Effector CD4-positive, alpha-beta T cell (primary cell): ENCODE results near the gene PSMD6.
A peak's percentile ranks its signal among the peaks of the same experiment; 100 is the strongest.

ENCODE experiments used
- DNase-seq: peaks from one replicate; pipeline ENCODE4 v3.0.0-alpha.2; 2020

PSMD6 gene

GRCh38 chr3:63975723-63976122 lies 47.6 kb downstream of the PSMD6 start:
- DNase-seq: no peak

DNA sequence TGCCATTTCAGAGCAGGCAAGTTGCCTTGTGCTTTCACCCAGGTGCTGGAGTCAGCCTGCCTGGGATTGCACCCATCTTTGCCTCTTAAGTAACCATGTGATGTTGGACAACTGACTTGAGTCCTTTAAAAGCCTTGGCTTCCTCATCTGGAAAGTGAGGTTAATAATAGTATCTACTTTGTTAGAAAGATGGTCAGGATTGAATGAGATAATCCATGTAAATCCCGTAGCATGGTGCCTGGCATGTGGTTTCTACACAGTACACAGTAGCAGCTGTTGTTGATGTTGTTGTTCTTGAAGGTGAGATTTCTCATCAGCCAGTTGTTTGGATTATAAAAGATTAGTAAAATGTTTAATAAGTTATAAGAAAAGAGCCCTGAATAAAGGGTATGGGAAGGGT lies 48.8 kb downstream of the PSMD6 start:
- DNase-seq: no peak

DNA sequence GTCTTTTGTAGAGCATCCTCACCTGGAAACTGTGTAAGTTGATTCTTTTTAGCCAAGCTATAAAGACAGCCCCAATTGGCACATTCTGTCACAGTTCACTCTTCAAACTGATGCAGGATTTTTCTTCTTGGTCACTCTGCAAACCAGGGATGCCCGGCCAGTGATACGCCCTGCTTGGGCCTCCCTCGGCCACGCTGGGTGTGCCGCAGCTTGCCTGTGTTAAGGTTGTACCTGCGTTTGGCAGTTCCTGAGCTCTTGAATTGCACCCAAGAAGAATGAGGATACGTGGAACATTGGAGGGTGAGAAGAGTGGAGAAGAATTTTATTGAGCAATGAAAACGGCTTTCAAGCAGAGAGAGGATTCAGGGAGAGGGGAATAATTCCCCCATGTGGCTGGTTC lies 49.9 kb downstream of the PSMD6 start:
- no peak for DNase-seq

DNA sequence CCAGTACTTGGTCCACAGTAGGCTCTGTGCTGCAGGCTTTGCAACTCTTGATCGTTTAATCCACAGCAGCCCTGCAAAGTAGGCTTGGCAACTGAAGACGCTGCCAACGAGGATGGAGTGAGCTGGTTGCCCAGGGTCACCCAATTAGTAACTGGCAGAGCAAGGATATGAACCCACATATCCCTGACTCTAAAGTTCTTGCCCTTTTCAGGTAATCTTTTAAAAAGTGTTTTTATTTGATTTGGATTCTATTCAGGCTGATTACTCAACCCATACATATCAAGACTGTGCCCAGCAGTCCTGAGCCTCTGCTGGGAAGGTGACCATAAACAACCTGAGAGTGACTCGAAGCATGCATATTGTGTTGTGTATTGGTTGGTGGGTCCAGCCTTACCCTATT lies 50.3 kb downstream of the PSMD6 start:
- no peak for DNase-seq

DNA sequence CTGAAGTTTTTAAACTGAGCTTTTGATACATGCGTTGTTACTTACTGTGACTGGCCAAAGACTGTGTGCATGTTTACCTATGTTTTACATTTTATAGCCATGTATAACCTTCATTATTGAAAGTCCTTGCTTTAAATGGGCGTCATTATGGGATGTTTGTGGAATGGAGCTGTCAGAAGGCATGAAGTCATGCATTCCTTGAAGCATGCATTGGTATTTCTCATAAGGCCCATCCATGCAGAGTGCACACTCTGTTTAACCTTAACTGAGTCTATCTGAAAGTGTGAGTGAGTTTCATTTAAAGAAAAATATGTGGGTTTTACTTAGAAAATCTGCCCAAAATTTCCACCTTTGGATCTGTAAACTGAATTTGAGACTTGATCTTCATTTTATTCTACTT lies 51.1 kb downstream of the PSMD6 start:
- no peak for DNase-seq

GRCh38 chr3:63970631-63971475 lies 52.4 kb downstream of the PSMD6 start:
- no peak for DNase-seq

GRCh38 chr3:63969876-63970275 lies 53.4 kb downstream of the PSMD6 start:
- no peak for DNase-seq

- DNase-seq: no peak
Observed at GRCh38 chr3:63968612-63969350, 54.5 kb downstream of the PSMD6 start.

DNA sequence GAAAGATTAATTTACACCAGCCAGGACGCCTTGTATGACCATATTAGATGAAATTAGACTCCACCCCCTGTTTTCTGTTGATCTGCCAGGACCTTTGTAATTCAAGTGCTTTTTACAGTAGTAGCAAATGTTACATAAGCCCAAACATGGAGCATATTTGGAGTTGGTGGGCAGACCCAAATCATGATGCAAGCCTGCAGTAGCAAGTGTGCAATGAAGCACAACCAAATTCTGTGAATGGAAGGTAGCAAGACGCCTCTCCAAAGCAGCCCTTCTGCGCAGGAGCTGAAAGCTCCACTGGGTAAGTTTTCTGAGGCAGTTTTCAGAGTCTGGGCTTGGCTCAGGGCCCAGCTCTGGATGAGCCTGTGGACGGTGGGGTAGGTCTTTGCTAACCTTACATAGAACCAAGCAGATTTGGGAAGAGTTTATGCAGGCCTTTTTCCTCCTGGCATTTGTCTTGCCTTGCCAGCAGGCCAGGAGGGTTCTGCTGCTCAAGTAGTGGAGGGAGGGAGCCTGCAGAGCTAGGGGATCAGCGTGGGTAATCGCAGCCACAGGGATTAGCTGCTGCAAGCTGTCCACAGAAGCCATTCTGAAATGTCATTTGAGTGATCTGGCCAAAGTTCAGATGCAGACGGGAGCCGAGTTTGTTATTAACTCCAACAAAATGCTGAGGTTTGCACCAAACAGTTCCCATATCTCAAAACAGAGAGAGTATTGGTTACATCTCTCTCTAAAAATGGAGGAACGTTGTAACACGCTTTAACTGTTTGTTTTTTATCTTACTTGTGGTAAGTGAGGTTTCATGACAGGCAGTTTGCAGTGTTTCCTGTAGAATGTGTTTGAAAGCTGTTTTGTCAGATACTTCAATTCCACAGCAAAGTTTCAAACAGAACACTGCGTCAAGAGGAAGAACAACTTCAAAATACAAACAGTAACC lies 55.4 kb downstream of the PSMD6 start:
- DNase-seq: peak; percentile 23

GRCh38 chr3:63966871-63967270 lies 56.4 kb downstream of the PSMD6 start:
- no peak for DNase-seq

DNA sequence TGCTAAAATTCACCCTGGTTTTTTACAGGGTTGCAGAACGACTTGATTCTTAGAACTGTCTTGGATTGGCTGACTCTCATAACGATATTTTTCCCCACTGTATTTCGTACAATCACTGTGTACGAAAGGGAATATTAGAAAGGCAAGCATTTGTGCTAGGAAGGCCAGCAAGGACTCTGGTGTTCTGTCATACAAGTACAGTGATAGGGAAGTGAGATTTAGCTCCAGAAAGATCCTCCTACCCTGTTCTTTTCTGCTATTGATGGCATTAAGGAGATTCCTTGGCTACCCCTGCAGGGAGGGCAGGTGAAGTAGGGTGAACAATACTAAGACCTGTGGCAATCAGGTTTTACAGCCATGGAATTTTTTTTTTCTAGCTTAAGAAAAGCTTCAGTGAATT lies 57.3 kb downstream of the PSMD6 start:
- DNase-seq: no peak

DNA sequence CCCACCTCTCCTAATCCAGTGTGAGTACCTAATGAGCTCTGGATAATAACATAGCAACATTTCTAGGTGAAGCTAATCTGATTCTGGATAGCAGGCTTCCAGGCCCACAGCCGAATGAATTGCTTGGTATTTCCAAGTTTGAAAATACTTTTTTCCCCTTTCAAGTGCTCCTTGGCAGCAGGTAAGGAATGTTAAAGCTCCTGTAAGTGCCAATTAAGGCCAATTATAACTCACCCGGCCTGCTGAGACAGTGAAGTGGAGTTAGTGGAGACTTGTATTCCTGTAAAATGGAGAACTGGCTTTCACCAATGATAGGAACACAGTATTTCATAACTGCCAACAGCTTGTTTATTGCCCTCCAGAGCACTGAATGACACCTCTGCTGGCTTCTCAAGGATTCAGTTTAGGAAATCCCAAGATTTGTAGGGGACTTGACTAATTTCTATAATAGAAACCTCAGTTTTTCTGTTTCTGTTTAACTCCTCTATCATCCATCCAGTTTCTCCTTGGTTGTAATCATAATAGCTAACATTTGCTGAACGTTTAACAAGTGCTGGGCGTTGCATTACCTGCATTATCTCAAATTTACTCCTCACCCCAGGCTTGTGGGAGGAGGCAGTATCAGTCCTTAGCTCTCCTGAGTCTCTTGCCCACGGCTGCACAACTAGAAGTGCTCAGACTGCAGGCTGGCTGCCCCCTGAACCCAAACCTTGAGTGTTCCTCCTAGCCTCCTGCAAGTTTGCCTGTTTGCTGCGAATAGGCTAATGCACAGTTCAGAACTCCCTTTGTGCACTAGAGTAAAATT lies 58.4 kb downstream of the PSMD6 start:
- no peak for DNase-seq

GRCh38 chr3:63963496-63963895 lies 59.8 kb downstream of the PSMD6 start:
- DNase-seq: no peak

- no peak for DNase-seq
Observed at GRCh38 chr3:63961891-63962290, 61.4 kb downstream of the PSMD6 start.
